HG03460 (cell line): Measurements from ENCODE around the gene SP100.

ENCODE experiments used
- ATAC-seq: cut with Tn5 transposase; IDR thresholded peaks from one replicate; pipeline ENCODE4 v1.9.1; 2021; ENCODE audit not compliant: unreplicated experiment

Gene SP100

DNA sequence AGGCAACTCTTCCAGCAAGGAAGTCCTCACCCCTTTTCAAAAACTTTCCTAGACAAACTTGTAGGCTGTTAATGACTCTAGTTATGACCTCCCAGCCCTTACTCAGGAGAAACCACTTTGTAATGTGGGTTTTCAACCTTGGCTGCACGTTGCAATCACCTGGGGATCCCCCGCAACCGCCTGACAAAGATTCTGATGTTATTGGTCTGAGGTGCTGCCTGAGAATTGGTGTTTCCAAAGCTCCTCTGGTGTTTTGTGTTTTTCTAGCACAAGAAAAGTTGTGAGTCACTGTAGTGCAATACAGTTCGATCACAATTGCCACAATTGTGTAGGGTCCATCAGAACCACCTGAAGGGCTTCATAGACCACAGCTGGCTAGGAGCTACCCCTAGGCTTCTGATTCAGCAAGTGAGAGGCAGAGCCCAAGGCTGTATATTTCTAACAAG is 121.6 kb downstream of the SP100 start:
- peak; percentile 77 for ATAC-seq

DNA sequence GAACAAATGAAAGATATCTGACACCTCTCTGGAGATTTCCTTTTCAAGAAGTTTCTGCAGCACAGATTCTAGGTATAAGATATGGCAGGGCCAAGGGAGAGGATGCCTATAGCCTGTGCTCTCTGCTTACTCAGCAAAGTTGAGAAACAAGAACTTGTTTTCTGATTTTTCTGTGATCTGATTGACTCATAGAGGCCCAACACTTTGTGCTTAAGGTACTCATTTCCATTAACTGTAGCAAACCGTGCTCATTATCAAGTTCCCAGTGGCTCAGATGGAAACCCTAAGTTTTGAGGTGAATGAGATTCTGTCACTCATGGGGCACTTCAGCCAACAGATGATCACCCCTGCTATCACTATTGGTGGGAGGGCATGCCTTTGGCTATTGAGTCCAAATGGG is 124.3 kb downstream of the SP100 start:
- ATAC-seq = no peak

DNA sequence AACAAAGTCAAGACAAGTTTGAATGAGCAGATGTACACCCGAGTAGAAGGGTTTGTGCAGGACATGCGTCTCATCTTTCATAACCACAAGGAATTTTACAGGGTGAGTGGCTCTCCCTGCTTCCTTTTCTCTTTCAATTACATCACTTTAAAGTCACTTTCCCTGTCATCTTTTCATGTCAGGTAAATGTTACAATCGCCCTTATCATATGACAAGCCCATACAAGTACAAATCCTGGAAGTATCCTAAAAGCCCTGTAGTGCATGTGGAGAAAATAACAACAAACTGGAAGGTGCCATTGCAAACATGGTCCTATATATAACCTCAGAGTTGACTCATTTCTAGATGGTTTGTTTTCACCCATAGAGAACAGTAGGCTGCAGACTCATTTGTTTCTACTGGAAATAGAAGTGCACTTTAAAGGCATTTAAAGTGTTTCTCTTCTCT is 126.0 kb downstream of the SP100 start:
- ATAC-seq = peak; percentile 67

DNA sequence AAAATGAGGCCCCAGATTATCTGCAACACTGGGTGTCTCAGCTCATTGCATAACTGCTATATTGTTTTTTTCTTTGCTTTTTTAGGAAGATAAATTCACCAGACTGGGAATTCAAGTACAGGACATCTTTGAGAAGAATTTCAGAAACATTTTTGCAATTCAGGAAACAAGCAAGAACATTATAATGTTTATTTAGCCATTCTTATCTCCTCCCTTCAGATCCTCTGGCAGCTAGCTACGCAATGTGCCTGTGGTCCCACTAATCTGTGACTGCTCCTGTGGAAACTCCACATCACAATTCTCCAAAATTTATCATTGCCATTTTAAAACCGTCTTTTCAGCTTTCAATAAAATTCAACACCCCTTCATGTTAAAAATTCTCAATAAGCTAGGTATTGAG is 126.8 kb downstream of the SP100 start:
- no peak for ATAC-seq

DNA sequence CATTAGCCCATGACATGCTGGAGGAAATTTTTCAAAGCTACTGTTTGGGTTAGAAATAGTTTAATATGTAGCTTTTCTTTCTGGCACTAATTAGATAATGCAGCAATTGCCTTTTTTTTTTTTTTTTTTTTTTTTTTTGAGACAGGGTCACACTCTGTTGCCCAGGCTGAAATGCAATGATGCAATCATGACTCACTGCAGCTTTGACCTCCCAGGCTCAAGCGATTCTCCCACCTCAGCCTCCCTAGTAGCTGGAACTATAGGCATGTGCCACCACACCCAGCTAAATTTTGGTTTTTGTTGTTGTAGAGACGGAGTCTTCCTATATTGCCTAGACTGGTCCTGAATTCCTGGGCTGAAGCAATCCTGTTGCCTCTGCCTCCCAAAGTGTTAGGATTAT is 136.2 kb downstream of the SP100 start:
- no peak for ATAC-seq

DNA sequence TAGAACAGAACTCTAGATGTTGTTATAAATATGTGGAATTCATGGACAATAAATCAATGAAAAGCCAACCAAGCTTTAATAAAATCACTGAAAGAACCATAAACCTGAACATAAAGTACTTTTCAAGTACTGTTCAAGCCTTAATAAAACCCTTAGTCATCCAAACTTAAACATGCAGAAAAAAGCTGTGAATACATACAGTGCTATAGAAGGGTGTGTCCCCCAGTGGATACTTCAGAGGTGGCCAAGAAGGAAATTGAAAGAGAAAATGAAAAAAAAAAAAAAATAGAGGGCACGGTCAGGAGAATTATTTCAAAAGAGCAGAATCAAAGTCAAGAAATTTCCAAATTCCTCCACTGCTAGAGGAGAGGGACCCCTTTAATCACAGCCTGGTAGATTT is 141.1 kb downstream of the SP100 start:
- ATAC-seq = no peak

DNA sequence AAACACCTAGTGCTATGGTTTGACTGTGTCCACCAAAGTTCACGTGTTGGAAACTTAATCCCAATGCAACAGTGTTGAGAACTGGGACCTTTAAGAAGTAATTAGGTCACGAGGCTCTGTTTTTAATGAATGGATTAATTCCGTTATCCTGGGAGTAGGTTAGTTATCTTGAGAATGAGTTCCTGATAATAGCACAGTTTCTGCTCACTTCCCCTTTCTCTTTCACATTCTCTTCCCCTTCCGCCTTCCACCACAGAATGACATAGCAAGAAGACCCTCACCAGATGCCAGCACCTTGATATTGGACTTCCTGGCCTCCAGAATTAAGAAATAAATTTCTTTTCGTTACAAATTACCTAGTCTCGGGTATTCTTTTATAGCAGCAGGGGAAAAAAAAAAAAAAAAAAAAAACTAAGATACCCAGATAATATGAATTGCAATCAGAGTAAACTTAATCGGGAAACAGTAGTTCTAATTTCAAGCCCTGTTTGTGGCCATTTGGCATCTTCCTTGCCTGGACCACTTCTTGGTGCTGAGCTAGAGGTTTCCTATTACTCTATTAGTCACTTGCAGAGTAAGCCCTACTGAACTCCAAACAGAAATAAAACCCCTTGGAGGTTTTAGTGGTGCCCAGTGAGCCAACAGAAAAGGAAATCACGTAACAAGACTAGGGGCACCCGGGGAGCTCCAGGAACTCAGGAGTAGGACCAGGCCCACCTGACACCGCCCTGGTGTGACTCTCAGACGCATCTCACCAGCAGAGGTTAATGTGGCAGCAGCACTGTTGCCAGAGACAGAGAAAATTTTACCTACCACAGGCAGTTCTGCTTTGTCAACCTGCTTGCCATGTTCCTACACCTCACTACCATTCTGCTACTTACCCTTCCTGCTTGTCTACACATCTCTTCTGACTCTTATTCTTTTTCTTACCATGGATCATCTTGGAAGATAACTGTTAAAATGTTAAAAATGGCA is 149.1 kb downstream of the SP100 start:
- no peak for ATAC-seq

DNA sequence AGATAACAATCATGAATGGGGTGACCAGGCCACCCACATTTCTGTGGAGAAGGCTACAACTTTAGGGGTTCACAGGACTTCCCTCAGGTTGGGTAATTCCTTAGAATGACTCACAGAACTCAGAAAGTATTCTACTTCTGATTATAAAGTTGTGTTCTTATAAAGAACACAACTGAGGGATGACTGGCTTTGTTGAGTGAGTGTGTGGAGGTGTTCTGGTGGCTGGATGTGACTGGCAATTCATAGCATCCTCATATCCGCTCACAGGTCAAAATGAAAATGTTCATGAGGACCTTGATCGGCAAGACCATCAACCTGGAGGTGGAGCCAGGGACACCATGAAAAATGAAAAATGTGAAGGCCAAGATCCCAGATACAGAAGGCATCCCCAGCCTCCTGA is 153.3 kb downstream of the SP100 start:
- no peak for ATAC-seq

DNA sequence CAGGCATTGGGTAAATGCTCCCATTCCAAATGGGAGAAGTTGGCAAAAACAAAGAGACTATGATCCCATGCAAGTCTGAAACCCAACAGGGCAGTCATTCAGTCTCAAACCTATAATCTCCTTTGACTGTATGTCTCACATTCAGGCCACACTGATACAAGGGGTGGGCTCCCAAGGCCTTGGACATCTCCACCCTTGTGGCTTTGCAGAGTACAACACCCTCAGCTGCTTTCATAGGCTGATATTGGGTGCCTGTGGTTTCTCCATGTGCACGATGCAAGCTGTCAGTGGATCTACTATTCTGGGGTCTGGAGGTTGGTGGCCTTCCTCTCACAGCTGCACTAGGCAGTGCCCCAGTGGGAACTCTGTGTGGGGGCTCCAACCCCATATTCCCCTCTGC is 155.0 kb downstream of the SP100 start:
- no peak for ATAC-seq

DNA sequence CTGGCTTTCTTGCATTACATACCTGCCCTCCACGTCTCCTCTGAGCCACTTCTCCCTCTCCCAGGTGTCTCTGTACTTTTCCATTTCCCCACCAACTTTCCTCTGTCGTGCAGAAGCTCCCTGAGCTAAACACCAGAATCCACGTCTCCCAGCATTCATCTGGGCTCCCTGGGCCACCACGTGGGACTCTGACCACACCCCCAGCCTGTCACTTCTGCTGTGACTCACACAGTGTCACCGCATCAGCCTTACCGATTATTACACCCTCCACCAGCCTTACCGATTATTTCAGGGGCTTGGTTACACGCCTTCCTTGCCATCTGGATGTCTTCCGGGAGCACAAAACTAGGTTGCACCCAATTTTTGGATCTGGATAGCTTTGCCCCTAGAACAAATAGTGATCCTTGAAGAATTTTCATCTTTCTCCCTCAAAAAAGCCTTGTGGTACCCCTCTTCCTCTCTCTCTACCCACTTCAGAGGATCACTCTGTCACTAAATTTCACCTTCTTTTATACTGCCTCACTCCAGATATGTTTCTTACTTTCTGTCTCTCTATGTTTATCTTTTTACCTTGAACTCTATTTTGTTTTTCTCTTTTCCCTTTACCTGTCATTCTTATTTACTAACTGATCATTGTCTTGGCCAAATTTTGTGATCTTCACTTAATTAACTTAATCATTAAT is 159.8 kb downstream of the SP100 start:
- ATAC-seq = no peak

DNA sequence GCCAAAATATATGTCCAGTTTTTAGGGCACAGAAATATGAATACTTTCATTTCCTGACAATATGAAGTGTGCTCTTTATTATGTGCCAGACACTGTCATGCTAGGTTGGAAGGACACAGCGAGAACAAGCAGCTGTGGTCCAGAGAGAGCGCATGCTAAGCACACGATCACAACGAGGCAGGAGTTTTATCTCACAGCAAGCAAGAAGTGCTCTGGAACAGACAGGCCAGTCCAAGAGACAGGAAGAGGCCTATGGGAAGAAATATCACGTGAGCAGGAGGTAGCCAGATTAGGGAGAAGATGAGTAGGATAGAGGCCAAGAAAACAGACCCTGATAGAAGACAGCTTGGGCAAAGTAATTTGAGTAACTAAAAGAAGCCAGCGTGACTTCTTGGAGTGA is 161.1 kb downstream of the SP100 start:
- ATAC-seq = no peak

DNA sequence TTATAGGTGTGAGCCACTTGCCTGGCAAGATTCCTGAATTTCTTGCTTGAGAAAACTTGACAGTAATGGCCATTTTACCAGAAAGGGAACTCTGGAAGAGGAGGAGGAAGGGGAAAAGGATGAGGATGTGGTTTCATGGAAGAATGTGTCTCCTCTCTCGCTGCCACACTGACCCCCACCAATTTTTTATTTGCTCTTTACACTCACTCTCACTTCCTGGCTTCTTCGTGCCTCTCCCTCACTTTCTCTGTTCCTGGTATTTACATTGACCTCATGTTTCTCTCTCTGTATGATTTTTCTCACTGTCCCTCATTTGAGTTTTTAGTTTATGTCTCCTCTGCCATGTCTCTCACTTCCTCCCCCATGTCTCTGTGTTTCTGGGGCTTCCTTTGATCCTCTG is 162.1 kb downstream of the SP100 start:
- ATAC-seq = no peak

DNA sequence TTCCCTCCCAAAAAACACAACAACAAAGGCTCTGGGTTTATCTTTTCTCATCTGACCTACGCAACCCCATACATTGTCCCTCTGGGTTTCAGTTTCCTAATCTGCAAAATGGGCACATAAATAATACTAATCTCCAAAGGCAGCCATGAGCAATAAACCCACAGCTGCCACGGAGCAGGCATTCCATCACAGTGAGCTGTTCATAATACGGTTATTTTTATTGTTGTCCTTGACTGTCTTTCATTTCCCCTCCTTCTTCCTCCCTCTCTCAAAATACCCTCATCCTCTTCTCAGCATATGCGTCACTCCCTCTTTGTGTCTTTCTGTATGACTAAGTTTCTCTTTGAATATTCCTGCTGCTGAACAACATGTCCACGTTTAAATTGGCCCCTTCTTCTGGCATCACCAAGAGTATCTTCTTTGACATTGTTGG is 166.9 kb downstream of the SP100 start:
- peak; percentile 66 for ATAC-seq

DNA sequence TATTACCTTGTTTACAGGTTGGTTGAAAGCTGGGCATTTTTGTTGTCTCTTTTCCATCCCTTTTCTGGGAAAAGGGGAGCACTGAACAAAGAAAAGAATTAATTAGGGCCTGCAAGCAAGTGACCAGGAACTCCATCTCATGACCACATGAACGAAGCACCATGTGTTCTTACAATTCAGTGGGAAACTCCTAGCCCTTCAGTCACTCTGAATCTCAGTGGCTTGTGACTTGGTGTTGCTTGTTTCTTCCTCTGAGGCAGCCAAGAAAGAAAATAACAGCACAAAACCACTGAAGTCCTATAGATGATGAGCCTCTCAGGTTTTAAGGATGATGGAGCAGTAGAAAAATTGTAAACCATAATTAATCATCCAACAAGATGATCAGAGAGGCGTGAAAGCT is 167.6 kb downstream of the SP100 start:
- ATAC-seq = no peak

DNA sequence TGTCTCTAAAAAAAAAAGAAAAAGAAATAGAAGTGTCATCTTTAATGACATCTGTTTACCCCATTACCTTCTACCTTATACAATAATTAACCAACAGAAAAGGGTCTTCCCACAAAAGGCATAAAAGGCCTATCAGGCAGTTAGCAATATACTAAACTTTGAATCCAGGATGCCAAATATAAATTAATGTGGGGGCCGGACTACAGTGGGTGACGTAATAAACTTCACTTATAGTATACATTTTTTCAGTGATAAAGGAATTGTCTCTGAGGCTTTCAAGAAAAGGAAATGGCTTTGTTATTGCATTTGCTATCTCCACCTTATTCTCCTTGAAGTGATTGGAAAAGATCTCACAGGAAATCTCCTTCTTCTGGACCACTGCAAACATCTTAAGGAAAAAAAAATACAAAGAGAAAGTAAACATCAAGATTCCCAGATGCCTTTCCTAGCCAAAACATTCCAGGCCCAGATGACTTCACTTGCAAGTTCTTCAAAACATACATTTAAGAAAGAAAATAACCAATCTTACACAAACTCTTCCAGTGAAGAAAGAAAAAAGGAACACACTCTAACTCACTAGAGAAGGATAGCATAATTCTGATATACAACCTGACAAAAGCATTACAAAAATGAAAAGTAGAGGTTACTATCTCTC is 170.5 kb downstream of the SP100 start:
- ATAC-seq = no peak

DNA sequence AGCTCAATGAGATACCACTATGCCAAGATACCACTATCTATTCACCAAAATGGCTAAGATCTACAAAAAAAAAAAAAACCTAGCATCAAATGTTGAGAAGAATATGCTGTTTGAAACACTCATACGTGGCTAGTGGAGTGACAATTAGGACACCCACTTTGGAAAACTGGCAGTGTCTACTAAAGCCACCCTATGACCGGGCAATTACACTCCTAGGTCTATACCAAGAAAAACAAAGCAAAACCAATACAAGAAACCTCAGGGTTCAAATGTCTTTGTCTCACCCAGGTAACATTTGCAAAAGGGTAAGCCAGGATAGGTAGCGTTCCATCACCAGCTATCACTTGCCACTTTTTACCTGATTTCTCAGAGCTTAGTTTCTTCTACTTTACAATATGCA is 173.0 kb downstream of the SP100 start:
- ATAC-seq = no peak

DNA sequence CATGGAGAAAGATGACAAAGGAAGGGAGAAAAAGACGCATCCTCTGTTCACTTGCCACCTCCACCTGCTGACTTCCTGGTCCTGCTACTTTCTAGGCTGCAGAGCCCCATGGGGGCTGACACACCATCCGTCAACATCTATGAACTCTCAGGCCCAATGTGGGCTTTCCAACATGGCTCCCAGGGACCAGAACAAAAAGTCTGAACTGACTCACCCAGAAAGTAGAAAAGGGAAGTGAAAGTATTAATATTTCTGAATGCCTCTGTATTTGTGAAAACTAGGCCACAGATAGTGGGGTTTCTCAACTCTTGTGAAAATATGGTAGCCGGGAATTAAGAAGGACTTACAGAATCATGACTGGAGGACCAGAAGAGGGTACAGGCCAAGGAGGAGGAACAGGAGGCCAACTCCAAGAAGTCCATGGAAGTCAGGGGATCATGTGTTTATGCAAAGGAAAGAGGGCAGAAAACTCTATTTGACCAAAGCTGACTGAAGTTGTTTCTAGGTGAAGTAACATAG is 173.6 kb downstream of the SP100 start:
- peak; percentile 98 for ATAC-seq

DNA sequence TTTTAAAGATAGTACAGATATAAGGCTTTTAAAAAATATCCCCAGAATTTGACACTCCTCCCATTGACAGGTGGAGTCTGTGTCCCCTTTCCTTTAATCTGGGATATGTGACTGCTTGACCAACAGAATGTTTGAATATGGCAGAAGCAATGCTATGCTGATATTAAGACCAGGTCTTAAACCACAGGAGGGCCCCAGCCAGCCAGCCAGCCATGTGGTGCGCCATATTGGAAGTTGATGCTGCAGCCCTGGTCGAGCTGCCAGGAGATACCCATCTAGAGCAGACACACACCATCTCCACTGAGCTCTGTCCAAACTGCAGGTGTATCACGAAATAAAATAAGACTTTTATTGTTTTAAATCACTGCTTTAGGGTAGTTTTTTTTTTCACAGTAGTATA is 174.3 kb downstream of the SP100 start:
- no peak for ATAC-seq

DNA sequence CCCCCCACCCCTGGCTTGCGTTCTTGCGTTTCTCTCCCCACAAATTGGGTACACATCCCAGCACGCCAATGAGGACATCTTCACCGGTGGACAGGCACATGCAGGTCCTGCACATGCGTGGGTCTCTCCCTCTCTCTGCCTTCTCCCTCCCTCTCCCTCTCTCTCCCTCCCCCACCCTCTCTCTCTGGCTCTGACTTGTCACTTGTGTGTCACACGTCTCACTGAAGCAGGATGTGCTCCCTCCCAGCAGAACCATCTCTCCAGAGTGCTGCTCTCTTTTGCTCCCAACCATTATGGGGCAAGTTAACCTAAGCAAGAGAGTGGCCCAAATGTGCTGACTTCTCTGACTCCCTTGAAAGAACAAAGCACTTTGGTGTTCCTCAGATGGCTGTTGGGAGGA is 175.8 kb downstream of the SP100 start:
- ATAC-seq = no peak

DNA sequence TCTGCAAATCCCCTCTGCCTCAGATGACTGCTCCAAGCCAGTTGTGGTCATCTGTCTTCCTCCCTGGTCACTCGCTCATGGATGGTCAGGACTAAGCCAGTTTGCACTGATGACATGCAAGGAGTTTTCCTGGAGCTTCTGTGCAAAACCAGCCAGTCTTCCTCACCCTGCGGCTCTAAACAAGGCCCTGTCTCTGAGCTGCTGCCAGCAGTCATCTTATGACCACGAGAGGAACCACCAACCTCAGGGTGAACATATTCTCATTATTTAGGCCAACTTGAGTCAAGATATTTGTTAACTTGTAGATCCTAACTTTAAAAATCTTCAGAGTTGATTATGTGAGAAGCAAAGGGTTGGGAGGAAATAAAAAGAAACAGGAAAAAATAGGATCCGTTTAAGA is 176.8 kb downstream of the SP100 start:
- no peak for ATAC-seq
